ENCODE data around the gene IKZF1. TPM values are rescaled to one million over a fixed set of nuclear protein-coding genes. Genes with fewer than 3 reads are reported as not detected.

IKZF1 gene
- total and polyA plus RNA-seq, 2 of the 13 experiments (the other 11 are each of a cell fraction or from before 2014, with no cell fraction given), result not detected

DNA sequence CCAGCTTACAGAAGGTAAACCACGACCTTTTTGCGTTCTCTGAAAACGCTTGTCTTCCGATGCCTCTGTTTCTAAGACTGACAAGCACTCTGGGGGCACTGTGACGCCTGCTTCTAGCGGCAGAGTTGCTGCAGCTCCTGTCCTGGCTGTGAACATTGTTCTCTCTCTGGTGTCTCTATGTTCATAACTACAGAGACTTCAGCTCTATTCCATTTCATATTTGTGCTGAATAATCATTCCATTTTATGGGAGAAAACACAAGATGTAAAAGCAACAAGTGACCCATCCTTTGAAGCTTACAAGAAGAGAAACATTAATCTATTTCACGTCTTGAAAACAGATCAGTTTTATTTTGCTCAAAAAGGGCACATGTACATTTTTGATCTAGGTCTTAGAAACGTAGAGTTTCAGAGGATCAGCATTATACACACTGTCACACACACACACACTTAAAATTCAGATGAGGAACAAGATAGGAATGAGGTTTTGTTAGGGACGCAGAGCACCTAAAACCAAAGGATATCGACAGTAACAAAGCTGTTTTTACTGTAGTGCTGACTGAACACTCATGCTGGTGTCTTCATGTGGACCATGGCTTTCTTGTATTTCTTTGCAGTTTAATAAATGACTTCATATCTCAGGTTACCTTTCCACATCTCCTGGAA, 3.0 kb downstream of the IKZF1 start:
- Histone ChIP-seq H4K20me1 (ENCODE audit: insufficient read depth, low read length) (no peaks in the 10 kb centered on the region), H3K9ac (ENCODE audit: insufficient read depth, low read depth, low read length) (no peak overlapping the region), H3K4me3 (replicated peaks in 1 of 3; ENCODE audit: insufficient read depth in 1 of 3, low read depth in 2 of 3, low read length in 3 of 3) (no peak overlapping the region), H3K36me3 (replicated peaks in 1 of 2; ENCODE audit: control insufficient read depth in 1 of 2, insufficient read depth in 2 of 2, low read length in 2 of 2) (no peaks in the 10 kb centered on the region), H3K27ac (ENCODE audit: extremely low read length, insufficient read depth, low read length) (no peak overlapping the region), H3K79me2 (ENCODE audit: insufficient read depth, low read length) (no peaks in the 10 kb centered on the region), H3K4me1 (ENCODE audit: insufficient read depth, low read length) (no peaks in the 10 kb centered on the region), H3K4me2 (ENCODE audit: low read depth, low read length) (no peak overlapping the region), H2AFZ (ENCODE audit: low read length) (no peak overlapping the region), H3K9me3 (ENCODE audit: low read length) (no peaks in the 10 kb centered on the region), H3K27me3 (ENCODE audit: control insufficient read depth in 1 of 2, insufficient read depth in 2 of 2, low read length in 2 of 2) (peaks cover 5 to 60% of the 10 kb centered on the region in 2 experiments; a peak in 4 of 5 replicates)
- intact Hi-C loops (cut with micrococcal nuclease; ENCODE audit: unreplicated experiment) (no loop called here), in situ Hi-C loops (cut with HindIII; ENCODE audit: extremely low pct_ligation_motif_present, low pct_unique_long_range_greater_than_20kb) (no loop called here)
- BruUV-seq (replicated peaks), result no TSS peak
- 13% methylated on average over 10 of the region's 10 CpGs for WGBS (ENCODE audit: low lambda C conversion rate)
- ATAC-seq, result no peak
- no peak for DNase-seq (ENCODE audit: low spot score)
- ChIA-PET POLR2A (no interaction called here), CTCF (ENCODE audit: low intra/inter-chr PET ratio, low total read pairs) (no interaction called here)
- FAIRE-seq, result no peak
- TF ChIP-seq ZNF879 (CRISPR knock-in tag; IDR thresholded peaks at IDR 0.05) (no peak), MAFK (conservative IDR thresholded peaks at IDR 0.05 in 1 of 2, IDR thresholded peaks at IDR 0.05 in 1 of 2; ENCODE audit: low read length in 2 of 2) (0 out of 4 replicates have a peak, but pooled peaks of 1 of the 2 experiments have one; percentile 2), BHLHE40 (IDR thresholded peaks at IDR 0.05; ENCODE audit: low read length) (no peak), HNF1B (CRISPR knock-in tag; IDR thresholded peaks at IDR 0.05) (no peak), TFE3 (CRISPR knock-in tag; IDR thresholded peaks at IDR 0.05) (no peak)
